DOHH2 (cell line): Measurements from ENCODE around the gene DHODH.

Experiments
- H3F3A ChIP-seq: fragments of 200-600 bp; sonication (generic), shearing (Covaris generic); 2 replicates; pipeline ENCODE4 v1.6.0; 2016; ENCODE audit warnings: antibody characterized with exemption, mild to moderate bottlenecking; ENCODE audit not compliant: control insufficient read depth, insufficient read depth
- H3K27ac ChIP-seq: fragments of 200-600 bp; sonication (generic); 2 replicates; pipeline ENCODE4 v1.5.1; 2014; ENCODE audit warnings: low read depth, mild to moderate bottlenecking, low read length, moderate library complexity
- H3K27me3 ChIP-seq: fragments of 200-600 bp; sonication (generic); 2 replicates; pipeline ENCODE4 v1.6.1; 2014; ENCODE audit warnings: mild to moderate bottlenecking, low read length, mixed read lengths; ENCODE audit not compliant: control insufficient read depth
- H3K36me3 ChIP-seq: fragments of 200-600 bp; sonication (generic); 2 replicates; pipeline ENCODE4 v1.6.1; 2014; ENCODE audit warnings: mild to moderate bottlenecking, low read length, moderate library complexity, mixed read lengths; ENCODE audit not compliant: control insufficient read depth
- H3K4me1 ChIP-seq: fragments of 200-600 bp; sonication (generic); 2 replicates; pipeline ENCODE4 v1.6.1; 2014; ENCODE audit warnings: mild to moderate bottlenecking, low read length, mixed read lengths; ENCODE audit not compliant: control insufficient read depth
- H3K4me2 ChIP-seq: fragments of 200-600 bp; sonication (generic); 2 replicates; pipeline ENCODE4 v1.6.0; 2014; ENCODE audit warnings: mild to moderate bottlenecking, low read length, moderate library complexity
- H3K4me3 ChIP-seq: fragments of 200-600 bp; sonication (generic); 2 replicates; pipeline ENCODE4 v1.5.1; 2014; ENCODE audit warnings: mild to moderate bottlenecking, low read length, mixed read lengths
- H3K79me2 ChIP-seq: fragments of 200-600 bp; sonication (generic); 2 replicates; pipeline ENCODE4 v1.6.1; 2014; ENCODE audit warnings: mild to moderate bottlenecking, low read length, mixed read lengths; ENCODE audit not compliant: control insufficient read depth
- H3K9me2 ChIP-seq: fragments of 200-600 bp; sonication (generic); replicated peaks from 2 replicates; pipeline ENCODE4 v1.6.1; 2014; ENCODE audit warnings: mild to moderate bottlenecking, low read length, mixed read lengths; ENCODE audit not compliant: control insufficient read depth
- H3K9me3 ChIP-seq: fragments of 200-600 bp; sonication (generic); 2 replicates; pipeline ENCODE4 v1.6.1; 2014; ENCODE audit warnings: antibody characterized with exemption, low read length, mixed read lengths; ENCODE audit not compliant: control insufficient read depth, insufficient read depth
- H4K20me1 ChIP-seq: fragments of 200-600 bp; sonication (generic); 2 replicates; pipeline ENCODE4 v1.6.0; 2014; ENCODE audit warnings: low read depth, mild to moderate bottlenecking, antibody characterized with exemption, low read length, moderate library complexity; ENCODE audit not compliant: control insufficient read depth, insufficient read depth
- CTCF ChIP-seq: fragments of 200-600 bp; sonication (generic); IDR thresholded peaks from one replicate; pipeline ENCODE4 v1.5.1; 2014; ENCODE audit warnings: antibody characterized with exemption, mild to moderate bottlenecking, low read depth, low read length; ENCODE audit not compliant: poor library complexity, severe bottlenecking
- EZH2phosphoT487 ChIP-seq: fragments of 200-600 bp; sonication (generic); IDR thresholded peaks from 2 replicates; pipeline ENCODE4 v1.6.1; 2017; ENCODE audit warnings: borderline replicate concordance, mild to moderate bottlenecking, antibody characterized with exemption, low read length, moderate library complexity, mixed read lengths

Gene DHODH

GRCh38 chr16:71972356-71972755, 36.2 kb upstream of the DHODH start:
- no peak overlapping the region for H3K4me3 ChIP-seq

GRCh38 chr16:71973001-71973400, 35.5 kb upstream of the DHODH start:
- Histone ChIP-seq H3K27ac (no peak overlapping the region), H4K20me1 (no peaks in the 10 kb centered on the region), H3K4me2 (no peak overlapping the region), H3F3A (no peaks in the 10 kb centered on the region), H3K4me1 (peaks cover 8% of the 10 kb centered on the region), H3K79me2 (no peaks in the 10 kb centered on the region), H3K9me2 (no peaks in the 10 kb centered on the region), H3K9me3 (no peaks in the 10 kb centered on the region), H3K4me3 (no peak overlapping the region), H3K27me3 (no peaks in the 10 kb centered on the region), H3K36me3 (no peaks in the 10 kb centered on the region)
- TF ChIP-seq EZH2phosphoT487 = no peak
- no peak for TF ChIP-seq CTCF

More at GRCh38 chr16:71972356-71972755, 36.2 kb upstream of the DHODH start:
- Histone ChIP-seq H3K36me3 (no peaks in the 10 kb centered on the region), H3K9me3 (no peaks in the 10 kb centered on the region), H4K20me1 (no peaks in the 10 kb centered on the region), H3K4me2 (no peak overlapping the region), H3K27ac (no peak overlapping the region), H3K27me3 (no peaks in the 10 kb centered on the region), H3K4me1 (peaks cover 8% of the 10 kb centered on the region), H3K79me2 (no peaks in the 10 kb centered on the region), H3K9me2 (no peaks in the 10 kb centered on the region), H3F3A (no peaks in the 10 kb centered on the region)
- TF ChIP-seq CTCF (no peak), EZH2phosphoT487 (no peak)

GRCh38 chr16:71974068-71974818, 34.3 kb upstream of the DHODH start:
- Histone ChIP-seq H3K27me3 (no peaks in the 10 kb centered on the region), H3K9me3 (no peaks in the 10 kb centered on the region), H3K36me3 (no peaks in the 10 kb centered on the region), H3K27ac (no peak overlapping the region), H3K79me2 (no peaks in the 10 kb centered on the region), H3K4me3 (no peak overlapping the region), H3K4me1 (peaks cover 8% of the 10 kb centered on the region), H3K4me2 (no peak overlapping the region), H3K9me2 (no peaks in the 10 kb centered on the region), H3F3A (no peaks in the 10 kb centered on the region), H4K20me1 (no peaks in the 10 kb centered on the region)
- no peak for TF ChIP-seq CTCF
